Smooth muscle cell (in vitro differentiated cells): ENCODE measurements around the gene DMRT3. TPM values are rescaled to one million over a fixed set of nuclear protein-coding genes. Genes with fewer than 3 reads are reported as not detected.

Experiments used
- DNase-seq: peaks from one replicate; lab custom pipeline; 2025; ENCODE audit not compliant: unreplicated experiment; lab: John Stamatoyannopoulos, UW
- H2AFZ ChIP-seq: fragments of 200-600 bp; sonication (generic); 2 replicates; pipeline ENCODE4 v1.6.0; 2016; ENCODE audit warnings: antibody characterized with exemption, low read depth, mild to moderate bottlenecking
- H3F3A ChIP-seq: fragments of 200-600 bp; sonication (generic); 2 replicates; pipeline ENCODE4 v1.6.0; 2017; ENCODE audit warnings: antibody characterized with exemption, low read depth
- H3K27ac ChIP-seq: fragments of 200-600 bp; sonication (generic); 2 replicates; pipeline ENCODE4 v1.5.1; 2016; ENCODE audit warnings: low read depth, mild to moderate bottlenecking
- H3K27me3 ChIP-seq: fragments of 200-600 bp; sonication (generic); 2 replicates; pipeline ENCODE4 v1.6.1; 2016; ENCODE audit warnings: low read depth, mild to moderate bottlenecking
- H3K36me3 ChIP-seq: fragments of 200-600 bp; sonication (generic); 2 replicates; pipeline ENCODE4 v1.5.1; 2016; ENCODE audit warnings: low read depth
- H3K4me1 ChIP-seq: fragments of 200-600 bp; sonication (generic); 2 replicates; pipeline ENCODE4 v1.5.1; 2016; ENCODE audit warnings: low read depth
- H3K4me2 ChIP-seq: fragments of 200-600 bp; sonication (generic); 2 replicates; pipeline ENCODE4 v1.6.0; 2016; ENCODE audit warnings: mild to moderate bottlenecking
- H3K4me3 ChIP-seq: fragments of 200-600 bp; sonication (generic); 2 replicates; pipeline ENCODE4 v1.5.1; 2016; ENCODE audit warnings: mild to moderate bottlenecking
- H3K79me2 ChIP-seq: fragments of 200-600 bp; sonication (generic); 2 replicates; pipeline ENCODE4 v1.6.0; 2016; ENCODE audit warnings: low read depth, mild to moderate bottlenecking
- H3K9ac ChIP-seq: fragments of 200-600 bp; sonication (generic); 2 replicates; pipeline ENCODE4 v1.6.0; 2016; ENCODE audit warnings: low read depth
- H3K9me3 ChIP-seq: fragments of 200-600 bp; sonication (generic); replicated peaks from 2 replicates; pipeline ENCODE4 v1.5.1; 2016; ENCODE audit warnings: low read depth
- H4K20me1 ChIP-seq: fragments of 200-600 bp; sonication (generic); 2 replicates; pipeline ENCODE4 v1.6.0; 2016; ENCODE audit warnings: low read depth
- WGBS: methylation state at CpG from one replicate; pipeline ENCODE4 v1.1.7; 2016; ENCODE audit warnings: low lambda C conversion rate; 5-methylcytosine and 5-hydroxymethylcytosine counted together
- polyA plus RNA-seq: library from polyadenylated mRNA; unstranded; fragments of >200 nt; fragmentation: Nextera tagmentation; extraction: Ambion mirVana; gene quantifications from 2 replicates; pipeline ENCODE4 v1.2.1, GENCODE V29; 2016
- total RNA-seq: library from RNA; depleted of rRNA; stranded (reverse); fragments of >200 nt; gene quantifications from 2 replicates; pipeline ENCODE4 v1.2.3, GENCODE V29; 2014
- TF ChIP-seq, protein P1 (sequence below): fragments of 200-600 bp; sonication (generic); IDR thresholded peaks from 2 replicates; pipeline ENCODE4 v1.5.1; 2017; ENCODE audit warnings: borderline replicate concordance, mild to moderate bottlenecking, antibody characterized with exemption; ENCODE audit not compliant: insufficient read depth, poor library complexity, severe bottlenecking

DMRT3 gene
- total and polyA plus RNA-seq, 2 experiments from 2014 or later: not detected

DNA sequence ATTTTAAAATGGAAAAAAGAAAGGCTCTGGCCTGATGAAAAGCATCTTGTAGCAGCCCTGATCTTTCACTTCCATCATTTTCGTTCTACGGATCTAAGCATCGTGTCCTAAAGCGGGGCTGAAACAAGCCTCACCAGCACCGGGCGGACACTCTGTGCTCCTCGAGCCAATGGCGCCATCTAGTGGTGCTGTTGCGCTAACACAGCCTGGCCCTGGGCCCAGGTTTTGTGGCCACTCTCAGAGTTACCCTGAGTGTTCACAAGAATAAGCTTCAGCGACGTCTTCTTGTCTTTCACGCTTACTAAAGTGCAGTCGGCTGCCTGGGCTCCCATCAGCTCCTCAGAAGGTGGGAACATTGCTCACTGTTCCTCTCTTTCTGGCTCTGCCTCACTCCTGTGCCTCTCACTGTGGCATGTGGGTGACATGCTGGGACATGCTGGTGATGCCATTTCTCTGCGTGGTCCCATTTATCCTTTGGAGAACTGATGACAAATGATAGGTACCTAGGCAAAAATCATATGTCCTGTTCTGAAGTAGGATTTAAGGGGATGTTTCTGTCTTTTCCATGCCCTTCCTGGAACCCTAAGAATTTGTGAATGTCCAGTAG, 32.7 kb downstream of the DMRT3 start:
- no peak overlapping the region for H3K27ac ChIP-seq
- no peaks in the 10 kb centered on the region for H3F3A ChIP-seq
- DNase-seq: peak; percentile 6
- H2AFZ ChIP-seq: peak overlapping the region; percentile 51
- H3K4me3 ChIP-seq: no peak overlapping the region
- 12% methylated on average over 14 of the region's 14 CpGs for WGBS
- H3K9me3 ChIP-seq: no peaks in the 10 kb centered on the region
- TF ChIP-seq, protein P1, sequence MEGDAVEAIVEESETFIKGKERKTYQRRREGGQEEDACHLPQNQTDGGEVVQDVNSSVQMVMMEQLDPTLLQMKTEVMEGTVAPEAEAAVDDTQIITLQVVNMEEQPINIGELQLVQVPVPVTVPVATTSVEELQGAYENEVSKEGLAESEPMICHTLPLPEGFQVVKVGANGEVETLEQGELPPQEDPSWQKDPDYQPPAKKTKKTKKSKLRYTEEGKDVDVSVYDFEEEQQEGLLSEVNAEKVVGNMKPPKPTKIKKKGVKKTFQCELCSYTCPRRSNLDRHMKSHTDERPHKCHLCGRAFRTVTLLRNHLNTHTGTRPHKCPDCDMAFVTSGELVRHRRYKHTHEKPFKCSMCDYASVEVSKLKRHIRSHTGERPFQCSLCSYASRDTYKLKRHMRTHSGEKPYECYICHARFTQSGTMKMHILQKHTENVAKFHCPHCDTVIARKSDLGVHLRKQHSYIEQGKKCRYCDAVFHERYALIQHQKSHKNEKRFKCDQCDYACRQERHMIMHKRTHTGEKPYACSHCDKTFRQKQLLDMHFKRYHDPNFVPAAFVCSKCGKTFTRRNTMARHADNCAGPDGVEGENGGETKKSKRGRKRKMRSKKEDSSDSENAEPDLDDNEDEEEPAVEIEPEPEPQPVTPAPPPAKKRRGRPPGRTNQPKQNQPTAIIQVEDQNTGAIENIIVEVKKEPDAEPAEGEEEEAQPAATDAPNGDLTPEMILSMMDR: peak; percentile 97
- no peaks in the 10 kb centered on the region for H3K36me3 ChIP-seq
- H3K4me2 ChIP-seq: no peak overlapping the region
- no peak overlapping the region for H3K9ac ChIP-seq
- no peaks in the 10 kb centered on the region for H3K27me3 ChIP-seq
- no peaks in the 10 kb centered on the region for H4K20me1 ChIP-seq
- no peaks in the 10 kb centered on the region for H3K79me2 ChIP-seq
- no peaks in the 10 kb centered on the region for H3K4me1 ChIP-seq

DNA sequence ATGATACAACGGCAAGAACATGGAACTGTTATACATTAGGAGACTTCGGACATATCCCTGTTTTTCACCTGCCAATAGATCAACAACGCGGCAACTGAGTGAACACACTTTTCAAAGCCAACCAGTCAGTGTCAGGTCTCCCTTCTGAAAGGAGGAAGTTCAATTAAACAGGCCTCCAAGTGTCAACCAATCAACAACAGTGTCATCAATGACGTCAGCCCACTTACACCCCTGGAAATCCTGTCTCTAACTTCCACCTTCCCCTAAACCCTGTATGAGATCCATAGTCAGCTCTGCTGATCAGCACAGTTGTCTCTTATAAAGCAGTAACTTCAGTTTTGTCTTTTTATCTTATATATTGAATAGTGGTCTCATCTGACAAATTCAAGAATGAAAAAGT, 36.6 kb downstream of the DMRT3 start:
- TF ChIP-seq, protein P1: no peak
- 84% methylated on average over 5 of the region's 5 CpGs for WGBS
- H4K20me1 ChIP-seq: no peaks in the 10 kb centered on the region
- no peaks in the 10 kb centered on the region for H3K79me2 ChIP-seq
- H3K9me3 ChIP-seq: no peaks in the 10 kb centered on the region
- no peak overlapping the region for H3K4me3 ChIP-seq
- H2AFZ ChIP-seq: no peak overlapping the region
- DNase-seq: no peak
- no peak overlapping the region for H3K27ac ChIP-seq
- H3K4me2 ChIP-seq: no peak overlapping the region
- no peaks in the 10 kb centered on the region for H3K27me3 ChIP-seq
- H3F3A ChIP-seq: no peaks in the 10 kb centered on the region
- H3K36me3 ChIP-seq: no peaks in the 10 kb centered on the region
- H3K9ac ChIP-seq: no peak overlapping the region
- no peaks in the 10 kb centered on the region for H3K4me1 ChIP-seq

DNA sequence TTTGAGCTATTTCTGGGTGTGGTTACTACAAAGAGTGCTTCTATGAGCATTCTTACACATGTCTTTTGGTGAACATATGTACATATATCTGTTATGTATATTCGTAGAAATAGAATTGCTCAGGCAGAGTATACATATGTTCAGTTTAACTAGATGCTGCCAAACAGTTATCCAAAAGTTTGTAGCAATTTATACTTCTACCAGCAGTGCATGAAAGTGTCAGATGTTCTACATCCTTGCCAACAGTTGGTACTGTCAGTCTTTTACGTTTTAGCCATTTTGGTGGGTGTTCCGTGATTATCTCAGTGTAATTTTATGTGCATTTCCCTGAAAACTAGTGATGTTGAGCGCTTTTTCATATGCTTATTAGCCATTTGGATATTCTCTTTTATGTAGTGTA, 37.8 kb downstream of the DMRT3 start:
- H3K27ac ChIP-seq: no peak overlapping the region
- H4K20me1 ChIP-seq: no peaks in the 10 kb centered on the region
- no peaks in the 10 kb centered on the region for H3K79me2 ChIP-seq
- DNase-seq: no peak
- H3K27me3 ChIP-seq: no peaks in the 10 kb centered on the region
- H2AFZ ChIP-seq: no peak overlapping the region
- H3K9ac ChIP-seq: no peak overlapping the region
- 61% methylated on average over 4 of the region's 4 CpGs for WGBS
- TF ChIP-seq, protein P1: no peak
- H3K4me1 ChIP-seq: no peaks in the 10 kb centered on the region
- no peaks in the 10 kb centered on the region for H3K36me3 ChIP-seq
- H3K4me3 ChIP-seq: no peak overlapping the region
- no peak overlapping the region for H3K4me2 ChIP-seq
- no peaks in the 10 kb centered on the region for H3F3A ChIP-seq
- no peaks in the 10 kb centered on the region for H3K9me3 ChIP-seq

DNA sequence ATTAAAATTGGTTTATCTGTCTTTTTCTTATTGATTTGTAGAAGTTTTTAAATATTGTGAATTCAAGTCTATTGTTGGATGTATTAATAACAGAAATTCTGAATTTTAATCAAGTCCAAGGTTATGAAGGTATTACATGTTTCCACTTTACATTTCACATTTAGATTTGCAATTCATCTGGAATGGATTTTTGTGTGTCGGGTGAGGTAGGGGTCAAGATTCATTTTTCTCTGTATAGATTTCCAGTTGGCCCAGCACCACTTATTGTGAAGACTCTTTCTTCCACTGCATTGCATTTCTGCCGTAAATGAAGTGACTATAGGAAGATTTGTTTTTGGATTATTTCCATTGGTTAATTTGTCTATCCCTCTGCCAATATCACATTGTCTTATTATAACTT, 38.2 kb downstream of the DMRT3 start:
- no peaks in the 10 kb centered on the region for H3K4me1 ChIP-seq
- TF ChIP-seq, protein P1: no peak
- 78% methylated on average over 2 of the region's 2 CpGs for WGBS
- no peaks in the 10 kb centered on the region for H3F3A ChIP-seq
- H3K9ac ChIP-seq: no peak overlapping the region
- H3K4me2 ChIP-seq: no peak overlapping the region
- no peak overlapping the region for H3K27ac ChIP-seq
- no peak overlapping the region for H2AFZ ChIP-seq
- H3K79me2 ChIP-seq: no peaks in the 10 kb centered on the region
- DNase-seq: no peak
- H3K9me3 ChIP-seq: no peaks in the 10 kb centered on the region
- no peaks in the 10 kb centered on the region for H3K36me3 ChIP-seq
- H4K20me1 ChIP-seq: no peaks in the 10 kb centered on the region
- no peak overlapping the region for H3K4me3 ChIP-seq
- no peaks in the 10 kb centered on the region for H3K27me3 ChIP-seq
